DMS79 treated with DMSO at 0.1 percent for 48 hours (cell line): ENCODE measurements around the gene CLSTN3.
"Not testable (repeated sequence)": the region's sequence is repeated elsewhere in the genome, so short reads cannot be mapped to it uniquely, and the experiment has no call there.

Experiments
- DNase-seq: peaks from one replicate; lab custom pipeline; 2025; lab: John Stamatoyannopoulos, UW

CLSTN3 gene

DNA sequence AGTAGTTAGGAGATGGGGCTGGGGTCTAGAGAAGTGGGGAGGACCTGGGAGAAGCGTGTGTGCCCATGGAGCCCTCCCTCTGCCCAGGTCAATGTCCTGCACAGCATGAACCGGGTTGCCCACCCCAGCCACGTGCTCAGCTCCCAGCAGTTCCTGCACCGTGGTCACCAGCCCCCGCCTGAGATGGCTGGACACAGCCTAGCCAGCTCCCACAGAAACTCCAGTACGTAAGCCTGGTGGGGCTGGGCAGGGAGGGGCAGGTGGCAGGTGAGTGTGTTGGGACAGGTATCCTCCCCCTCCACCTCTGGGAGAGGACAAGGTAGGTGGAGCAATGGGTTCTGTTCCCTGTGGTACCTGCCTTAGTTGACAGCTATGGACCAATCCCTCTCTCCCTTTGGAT lies 20.7 kb downstream of the CLSTN3 start:
- DNase-seq = no peak

DNA sequence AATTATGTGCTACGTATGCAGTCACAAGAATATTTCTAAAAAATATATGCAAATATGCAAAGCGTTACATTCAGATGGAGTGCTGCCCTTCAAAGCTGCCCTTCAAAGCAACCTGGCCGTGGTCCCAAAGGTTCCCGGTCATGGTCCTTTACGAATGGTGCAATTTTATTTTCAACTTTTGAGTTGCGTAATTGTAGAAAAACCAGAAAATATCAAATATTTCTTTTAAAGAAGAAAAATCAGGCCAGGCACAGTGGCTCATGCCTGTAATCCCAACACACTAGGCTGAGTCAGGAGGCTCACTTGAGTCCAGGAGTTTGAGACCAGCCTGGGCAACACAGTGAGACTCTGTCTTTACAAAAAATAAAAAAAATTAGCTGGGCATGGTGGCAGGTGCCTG lies 21.4 kb downstream of the CLSTN3 start:
- DNase-seq = no peak

DNA sequence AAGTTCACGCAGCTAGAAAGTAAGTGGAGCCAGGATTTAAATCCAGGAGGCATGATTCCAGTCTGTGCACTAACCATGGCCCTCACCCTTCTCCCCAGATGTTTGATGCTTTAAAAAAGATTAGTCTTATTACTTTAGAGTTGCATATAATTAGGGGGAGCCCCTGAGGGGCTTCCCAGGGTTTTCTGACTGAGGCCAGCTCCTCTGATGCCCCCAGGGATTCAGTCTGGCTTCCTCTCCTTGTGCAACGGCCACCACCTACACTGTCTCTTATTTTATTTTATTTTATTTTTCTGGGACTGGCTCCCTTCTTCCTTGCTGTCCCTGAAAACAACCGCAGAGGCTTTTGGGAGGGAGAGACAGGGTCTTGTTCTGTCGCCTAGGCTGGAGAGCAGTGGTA lies 22.6 kb downstream of the CLSTN3 start:
- no peak for DNase-seq

- no peak for DNase-seq
Measured at GRCh38 chr12:7154042-7154441, 23.9 kb downstream of the CLSTN3 start.

- no peak for DNase-seq
Measured at GRCh38 chr12:7154901-7155470, 24.8 kb downstream of the CLSTN3 start.

DNA sequence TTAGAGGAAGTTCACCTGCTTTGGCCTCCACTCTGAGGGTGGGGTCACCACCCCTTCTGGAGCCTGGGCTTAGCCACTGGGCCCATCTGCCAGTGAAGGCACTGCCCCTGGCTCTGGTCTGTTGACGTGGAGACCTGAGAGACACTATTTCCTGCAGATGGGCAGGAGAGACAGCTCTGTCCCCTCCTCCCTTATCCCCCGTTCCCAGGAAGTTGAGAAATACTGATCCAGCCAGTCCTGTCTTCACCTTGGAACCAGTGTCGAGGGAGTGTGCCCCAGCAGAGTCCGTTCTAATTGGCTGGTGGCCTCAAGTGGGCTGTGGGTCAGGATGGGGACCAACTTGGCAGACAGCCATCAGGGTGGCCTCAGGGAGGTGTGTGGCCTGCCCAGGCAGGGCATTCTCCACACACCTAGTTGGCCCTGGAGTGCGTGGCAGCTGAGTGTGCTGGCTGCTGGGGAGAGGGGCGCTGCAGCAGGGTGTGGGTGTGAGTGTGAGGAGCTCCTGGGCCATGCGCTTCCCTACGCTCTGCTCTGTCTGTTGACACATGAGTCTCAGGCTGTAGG lies 25.4 kb downstream of the CLSTN3 start:
- DNase-seq = peak; percentile 81

GRCh38 chr12:7156259-7157197 lies 26.4 kb downstream of the CLSTN3 start:
- DNase-seq = no peak

DNA sequence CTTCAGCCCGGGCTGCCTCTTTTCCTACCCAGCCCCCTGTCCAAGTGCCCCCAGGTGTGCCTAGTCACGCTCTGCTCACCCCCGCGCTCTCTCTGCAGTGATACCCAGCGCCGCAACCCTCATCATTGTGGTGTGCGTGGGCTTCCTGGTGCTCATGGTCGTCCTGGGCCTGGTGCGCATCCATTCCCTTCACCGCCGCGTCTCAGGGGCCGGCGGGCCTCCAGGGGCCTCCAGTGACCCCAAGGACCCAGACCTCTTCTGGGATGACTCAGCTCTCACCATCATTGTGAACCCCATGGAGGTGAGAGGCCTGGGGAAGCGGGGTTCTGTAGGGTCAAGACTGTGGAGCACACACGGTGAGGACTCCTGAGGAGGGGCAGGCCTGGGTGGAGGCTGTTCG lies 27.2 kb downstream of the CLSTN3 start:
- no peak for DNase-seq

DNA sequence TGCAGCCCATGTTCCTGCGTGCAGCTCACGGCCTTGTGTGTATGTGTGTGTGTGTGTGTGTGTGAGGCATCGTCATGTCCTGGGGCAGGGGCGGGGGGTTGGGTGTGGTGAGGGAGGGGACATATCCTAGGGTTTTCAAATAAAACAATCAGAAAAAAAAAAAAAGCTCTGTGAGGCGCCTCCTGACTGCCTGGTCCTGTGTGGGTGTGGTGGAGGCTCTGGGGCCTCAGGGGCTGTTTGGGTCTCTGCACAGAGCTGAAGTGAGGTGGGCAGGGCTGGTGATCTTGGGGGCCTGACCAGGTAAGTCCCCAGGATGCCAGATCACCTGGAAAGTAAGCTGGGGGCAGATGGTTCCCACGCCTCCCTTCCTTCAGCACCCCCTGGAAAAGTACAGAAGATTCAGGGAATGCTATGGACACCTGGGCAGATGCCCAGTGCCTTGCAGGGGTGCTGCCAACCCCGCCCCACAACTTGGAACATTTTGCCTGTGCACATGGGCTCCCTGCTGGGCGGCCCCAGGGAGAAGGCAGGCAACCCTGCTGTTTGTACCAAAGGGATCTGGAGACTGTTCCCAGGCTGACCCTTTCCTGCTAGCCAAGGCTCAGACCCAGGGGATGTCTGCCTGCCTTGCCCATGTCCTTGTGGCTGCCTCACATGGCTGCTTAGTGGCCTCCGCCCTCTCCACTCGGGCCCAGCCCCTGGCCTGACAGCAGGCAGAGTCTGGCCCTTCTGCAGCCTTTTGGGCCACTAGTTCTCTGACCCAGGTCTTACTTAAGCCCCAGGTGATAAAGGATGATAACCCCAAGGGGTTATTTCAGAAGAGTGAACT lies 28.8 kb downstream of the CLSTN3 start:
- DNase-seq = no peak

GRCh38 chr12:7160183-7160582 lies 30.0 kb downstream of the CLSTN3 start:
- DNase-seq = no peak

DNA sequence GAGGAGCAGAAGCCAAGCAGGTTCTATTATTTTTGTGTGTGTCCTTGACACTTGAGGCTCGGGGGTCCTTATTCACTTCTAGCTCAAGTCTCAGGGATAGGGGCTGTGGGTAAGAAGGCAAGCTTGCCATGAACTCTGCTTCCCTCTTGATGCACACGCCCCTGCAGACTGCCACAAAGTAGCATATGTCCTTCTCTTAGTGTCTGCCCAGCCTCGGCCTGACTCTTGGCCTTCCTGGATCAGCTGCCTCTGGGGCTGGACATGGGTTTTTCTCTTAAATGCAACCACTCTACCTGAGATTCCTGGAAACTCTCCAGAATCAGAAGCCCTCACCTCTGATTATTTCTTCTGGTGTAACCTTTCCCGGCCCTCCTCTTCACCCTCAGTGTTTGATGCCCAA lies 31.2 kb downstream of the CLSTN3 start:
- no peak for DNase-seq

DNA sequence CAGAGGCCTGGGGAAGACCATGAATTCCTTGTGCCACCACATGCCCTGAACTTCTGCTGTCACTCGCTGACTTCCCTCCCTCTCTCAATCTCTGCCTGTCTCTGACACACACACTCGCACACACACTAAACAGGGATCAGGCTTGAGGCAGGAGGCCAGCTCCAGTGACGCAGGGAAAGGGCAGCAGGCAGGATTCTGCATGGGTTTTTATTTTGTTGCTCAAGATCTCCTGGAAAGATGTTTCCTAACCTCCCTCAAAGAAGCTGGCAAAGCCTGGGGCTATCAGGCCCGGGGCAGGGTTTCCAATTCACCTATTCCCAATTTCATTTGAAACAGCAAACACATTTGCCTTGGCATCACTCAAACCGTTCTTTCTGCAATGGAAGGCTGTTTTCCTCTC lies 31.6 kb downstream of the CLSTN3 start:
- no peak for DNase-seq

GRCh38 chr12:7162691-7163114 lies 32.5 kb downstream of the CLSTN3 start:
- DNase-seq = peak; percentile 79

DNA sequence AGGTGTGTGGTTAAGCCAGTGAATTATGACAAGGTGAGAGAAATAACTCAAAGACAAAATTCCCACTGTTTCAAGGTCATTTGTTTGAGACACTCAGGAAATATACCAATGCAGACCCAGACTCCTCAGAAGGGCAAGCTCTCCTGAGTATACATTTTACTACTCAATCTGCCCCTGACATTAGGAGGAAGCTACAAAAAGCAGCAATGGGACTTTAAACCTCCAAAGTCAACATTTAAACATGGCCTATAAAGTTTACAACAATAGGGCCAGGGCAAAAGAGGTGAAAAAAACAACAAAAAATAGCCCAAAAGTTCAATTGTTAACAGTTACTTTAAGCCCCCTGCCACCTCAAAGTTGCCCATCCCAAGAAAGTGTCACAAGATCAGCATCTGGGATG lies 39.8 kb downstream of the CLSTN3 start:
- no peak for DNase-seq

DNA sequence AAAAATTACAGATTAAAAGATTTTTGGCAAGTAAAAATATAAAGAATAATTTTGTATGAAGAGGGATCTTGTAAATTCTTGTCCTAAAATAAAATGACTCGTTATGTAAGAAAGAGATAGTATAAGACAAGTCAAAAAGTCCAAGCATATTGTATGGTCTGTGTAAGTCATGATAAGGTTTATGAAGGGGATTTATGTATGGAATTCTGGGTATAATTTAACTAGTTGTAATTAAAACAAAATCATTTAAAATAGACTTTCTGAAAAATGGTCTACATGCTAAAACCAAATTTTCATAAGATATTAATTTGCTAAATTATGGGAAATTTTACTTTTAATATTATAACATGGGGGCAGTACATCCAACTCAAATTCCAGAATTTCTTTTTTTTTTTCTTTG lies 41.7 kb downstream of the CLSTN3 start:
- DNase-seq = no peak

GRCh38 chr12:7175493-7175892 lies 45.3 kb downstream of the CLSTN3 start:
- DNase-seq = no peak

- no peak for DNase-seq
Measured at GRCh38 chr12:7176595-7176994, 46.4 kb downstream of the CLSTN3 start.

- no peak for DNase-seq
Measured at GRCh38 chr12:7178481-7178880, 48.3 kb downstream of the CLSTN3 start.

DNA sequence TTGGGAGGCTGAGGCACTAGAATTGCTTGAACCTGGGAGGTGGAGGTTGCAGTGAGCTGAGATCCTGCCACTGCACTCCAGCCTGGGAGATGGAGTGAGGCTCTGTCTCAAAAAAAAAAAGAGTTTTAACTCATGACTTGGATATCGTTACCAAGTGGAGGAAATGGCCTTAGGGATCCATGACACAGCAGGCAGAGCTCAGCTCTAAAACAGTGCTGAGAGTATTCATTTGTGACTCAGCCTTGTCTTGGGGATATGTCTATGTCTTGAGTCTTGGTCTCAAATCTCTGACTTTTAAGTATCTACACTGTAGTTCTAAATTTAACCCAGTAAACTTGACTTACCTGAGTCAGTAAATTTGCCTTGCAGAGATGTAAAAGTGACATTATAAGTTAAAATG lies 50.5 kb downstream of the CLSTN3 start:
- DNase-seq = no peak

- DNase-seq = not testable (repeated sequence)
Measured at GRCh38 chr12:7186058-7186457, 55.9 kb downstream of the CLSTN3 start.

GRCh38 chr12:7188562-7189397 lies 58.6 kb downstream of the CLSTN3 start:
- DNase-seq = peak; percentile 63
